Measurements from ENCODE around the gene RNASEH2B.

GRCh38 chr13:50955241-50955640 lies 45.6 kb downstream of the RNASEH2B start:
- TF ChIP-seq POLR2AphosphoS5 (IDR thresholded peaks at IDR 0.05; ENCODE audit: low read depth, low read length) (no peak), POLR2A (IDR thresholded peaks at IDR 0.05; ENCODE audit: low read depth, low read length) (no peak)

All from GM12892 (cell line).